Type B pancreatic cell (in vitro differentiated cells): ENCODE results near the gene AGXT. TPM values are rescaled to one million over a fixed set of nuclear protein-coding genes. Genes with fewer than 3 reads are reported as not detected.

Source experiments
- DNase-seq: peaks from one replicate; pipeline ENCODE4 v3.0.0; 2021; ENCODE audit warnings: mixed read lengths; ENCODE audit not compliant: unreplicated experiment; ENCODE audit errors: extremely low spot score
- H3K27ac Mint-ChIP-seq: 2 replicates; pipeline ENCODE4 v1.8.0; 2021; ENCODE audit warnings: mild to moderate bottlenecking, mixed read lengths
- H3K27me3 Mint-ChIP-seq: 2 replicates; pipeline ENCODE4 v1.8.0; 2021; ENCODE audit warnings: mixed read lengths
- H3K36me3 Mint-ChIP-seq: 2 replicates; pipeline ENCODE4 v1.8.0; 2021; ENCODE audit warnings: mixed read lengths
- H3K4me1 Mint-ChIP-seq: one replicate; pipeline ENCODE4 v1.8.0; 2021; ENCODE audit warnings: mixed read lengths; ENCODE audit not compliant: unreplicated experiment
- H3K4me3 Mint-ChIP-seq: 2 replicates; pipeline ENCODE4 v1.8.0; 2021; ENCODE audit warnings: mild to moderate bottlenecking, mixed read lengths
- H3K9me3 Mint-ChIP-seq: 2 replicates; pipeline ENCODE4 v1.8.0; 2021; ENCODE audit warnings: mixed read lengths
- total RNA-seq: library from RNA; stranded (reverse); gene quantifications from 2 replicates; pipeline ENCODE4 v1.2.1, GENCODE V29; 2021; ENCODE audit warnings: low replicate concordance
- TF ChIP-seq, protein P1 (sequence below): fragments of 200-600 bp; sonication (generic); conservative IDR thresholded peaks from 2 replicates; pipeline ENCODE4 v1.5.0; 2021; ENCODE audit warnings: antibody characterized with exemption, mild to moderate bottlenecking

Gene AGXT
- total RNA-seq, 1 donor from 2014 or later: 0.51 TPM

DNA sequence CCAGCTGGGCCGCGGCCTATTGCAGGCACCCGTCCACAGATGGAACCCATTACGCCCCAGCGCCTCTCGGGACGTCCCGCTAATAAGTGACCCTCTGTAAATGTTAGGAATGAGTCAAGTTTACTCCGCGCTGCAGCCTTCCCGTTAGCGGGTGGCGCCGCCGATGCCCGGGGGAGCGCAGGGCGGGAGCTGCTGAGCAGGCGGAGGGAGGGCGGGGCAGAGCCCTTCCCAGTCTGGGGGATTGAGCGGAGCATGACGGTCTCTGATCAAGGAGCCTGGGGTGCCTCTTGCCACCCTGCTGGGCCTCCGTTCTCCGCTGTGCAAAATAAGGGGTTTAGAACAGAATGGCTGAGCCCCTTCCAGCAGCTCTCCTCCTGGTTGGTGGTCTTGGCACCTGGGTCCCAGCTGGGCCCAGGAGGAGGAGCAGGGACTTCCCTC, 48.0 kb downstream of the AGXT start:
- no peaks in the 10 kb centered on the region for H3K36me3 Mint-ChIP-seq
- peaks cover 16% of the 10 kb centered on the region for H3K4me1 Mint-ChIP-seq
- no peak for DNase-seq
- TF ChIP-seq, protein P1, sequence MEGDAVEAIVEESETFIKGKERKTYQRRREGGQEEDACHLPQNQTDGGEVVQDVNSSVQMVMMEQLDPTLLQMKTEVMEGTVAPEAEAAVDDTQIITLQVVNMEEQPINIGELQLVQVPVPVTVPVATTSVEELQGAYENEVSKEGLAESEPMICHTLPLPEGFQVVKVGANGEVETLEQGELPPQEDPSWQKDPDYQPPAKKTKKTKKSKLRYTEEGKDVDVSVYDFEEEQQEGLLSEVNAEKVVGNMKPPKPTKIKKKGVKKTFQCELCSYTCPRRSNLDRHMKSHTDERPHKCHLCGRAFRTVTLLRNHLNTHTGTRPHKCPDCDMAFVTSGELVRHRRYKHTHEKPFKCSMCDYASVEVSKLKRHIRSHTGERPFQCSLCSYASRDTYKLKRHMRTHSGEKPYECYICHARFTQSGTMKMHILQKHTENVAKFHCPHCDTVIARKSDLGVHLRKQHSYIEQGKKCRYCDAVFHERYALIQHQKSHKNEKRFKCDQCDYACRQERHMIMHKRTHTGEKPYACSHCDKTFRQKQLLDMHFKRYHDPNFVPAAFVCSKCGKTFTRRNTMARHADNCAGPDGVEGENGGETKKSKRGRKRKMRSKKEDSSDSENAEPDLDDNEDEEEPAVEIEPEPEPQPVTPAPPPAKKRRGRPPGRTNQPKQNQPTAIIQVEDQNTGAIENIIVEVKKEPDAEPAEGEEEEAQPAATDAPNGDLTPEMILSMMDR: no peak
- peak overlapping the region; percentile 39 for H3K4me3 Mint-ChIP-seq
- no peaks in the 10 kb centered on the region for H3K9me3 Mint-ChIP-seq
- no peak overlapping the region for H3K27ac Mint-ChIP-seq
- peaks cover 3% of the 10 kb centered on the region for H3K27me3 Mint-ChIP-seq

DNA sequence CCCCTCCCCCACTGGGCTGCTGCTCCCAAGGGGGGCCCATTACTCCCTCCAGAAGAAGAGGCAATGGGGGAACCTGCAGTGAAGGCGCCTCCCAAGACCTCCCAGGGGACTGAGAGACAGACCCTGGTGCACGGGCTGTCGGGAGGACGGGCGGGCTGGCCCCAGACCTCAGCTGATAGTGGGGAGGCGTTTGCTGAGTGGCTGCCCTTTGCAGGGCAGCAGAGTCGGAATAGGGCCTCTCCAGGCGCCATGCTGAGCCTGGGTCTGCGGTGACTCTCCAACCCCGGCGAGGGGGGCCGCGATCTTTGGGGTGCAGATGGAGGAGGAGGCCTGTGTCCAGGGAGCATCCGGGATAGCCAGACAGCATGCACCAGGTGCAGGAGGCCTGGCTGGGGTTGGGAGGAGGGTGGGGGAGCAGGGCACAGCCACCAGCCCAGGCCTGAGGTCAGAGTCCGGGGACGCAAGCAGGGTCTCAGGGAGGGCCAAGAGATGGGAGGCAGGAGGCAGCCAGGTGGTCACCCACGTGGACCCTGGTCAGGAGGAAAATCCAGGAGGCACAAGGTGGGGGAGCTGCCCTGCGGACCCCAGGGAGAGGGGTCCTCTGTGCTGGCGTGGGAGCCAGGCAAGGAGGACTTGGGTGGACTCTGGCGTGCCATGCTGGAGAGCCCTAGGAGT, 48.5 kb downstream of the AGXT start:
- Mint-ChIP-seq H3K4me3 (no peak overlapping the region), H3K36me3 (no peaks in the 10 kb centered on the region), H3K9me3 (no peaks in the 10 kb centered on the region), H3K4me1 (peaks cover 11% of the 10 kb centered on the region), H3K27ac (no peak overlapping the region), H3K27me3 (peaks cover under 1% of the 10 kb centered on the region)
- peak; percentile 70 for DNase-seq
- TF ChIP-seq, protein P1: no peak

DNA sequence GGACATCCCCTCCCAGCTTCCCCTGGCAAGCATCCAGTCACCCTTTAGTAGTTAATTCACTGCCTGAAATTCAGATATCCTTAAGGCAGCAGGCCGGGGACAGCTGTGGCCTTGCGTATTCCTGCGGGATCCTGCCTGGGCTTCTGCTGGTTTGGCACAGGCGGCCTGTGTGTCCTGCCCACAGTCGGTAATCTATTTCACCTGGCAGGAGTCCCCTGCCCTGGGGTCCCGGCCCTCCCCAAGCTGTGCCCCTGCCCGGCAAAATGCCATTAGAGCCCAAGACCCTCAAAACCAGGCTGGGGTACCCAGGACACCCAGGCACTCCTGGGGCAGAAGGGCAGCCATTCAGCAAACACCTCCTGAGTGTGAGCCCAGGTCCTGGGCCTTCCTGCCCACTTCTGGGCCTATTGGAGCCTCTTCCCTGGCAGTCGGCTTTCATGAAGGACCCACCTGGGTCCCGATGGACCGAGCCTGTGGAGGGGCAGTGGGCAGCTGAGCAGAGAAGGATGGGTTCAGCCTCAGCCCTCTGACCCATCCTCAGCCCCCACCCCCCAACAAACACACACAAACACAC, 49.1 kb downstream of the AGXT start:
- no peak overlapping the region for H3K4me3 Mint-ChIP-seq
- TF ChIP-seq, protein P1: no peak
- no peak for DNase-seq
- H3K27ac Mint-ChIP-seq: no peak overlapping the region
- H3K9me3 Mint-ChIP-seq: no peaks in the 10 kb centered on the region
- peaks cover 5% of the 10 kb centered on the region for H3K4me1 Mint-ChIP-seq
- H3K36me3 Mint-ChIP-seq: no peaks in the 10 kb centered on the region
- no peaks in the 10 kb centered on the region for H3K27me3 Mint-ChIP-seq

DNA sequence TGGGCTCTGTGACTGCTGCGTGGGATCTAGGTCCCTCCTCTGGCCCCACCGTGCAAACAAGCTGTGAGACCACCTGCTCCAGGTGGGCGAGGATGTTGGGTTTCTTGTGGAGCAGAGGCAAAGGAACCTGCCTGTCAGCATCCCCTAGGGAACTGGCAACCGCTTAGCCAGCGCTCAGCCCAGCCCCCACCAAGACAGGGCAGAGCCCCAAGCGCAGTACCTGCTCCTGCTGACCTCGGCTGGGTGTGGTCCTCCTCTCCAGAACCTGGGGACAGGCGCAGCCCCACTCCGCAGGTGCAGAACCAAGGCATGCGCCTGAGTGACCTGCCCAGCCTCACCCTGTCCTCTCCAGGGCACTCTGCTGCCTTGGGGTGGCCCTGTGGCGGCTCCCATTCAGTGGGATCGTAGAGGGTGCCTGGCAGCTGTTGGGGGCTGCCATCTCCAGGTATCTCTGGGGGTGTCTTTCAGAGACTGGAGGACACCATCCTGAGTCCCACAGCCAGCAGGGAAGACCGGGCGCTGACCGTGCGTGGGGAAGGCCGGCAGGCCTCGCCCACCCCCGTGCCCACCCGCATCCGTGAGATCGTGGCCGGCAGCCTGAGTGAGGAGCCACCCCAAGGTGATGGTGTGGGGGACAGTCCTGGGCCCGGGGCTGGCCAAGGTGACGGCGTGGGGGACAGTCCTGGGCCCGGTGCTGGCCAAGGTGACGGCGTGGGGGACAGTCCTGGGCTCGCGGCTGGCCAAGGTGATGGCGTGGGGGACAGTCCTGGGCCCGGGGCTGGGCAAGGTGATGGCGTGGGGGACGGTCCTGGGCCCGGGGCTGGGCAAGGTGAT, 49.9 kb downstream of the AGXT start:
- TF ChIP-seq, protein P1: no peak
- Mint-ChIP-seq H3K4me3 (no peak overlapping the region), H3K36me3 (no peaks in the 10 kb centered on the region), H3K9me3 (no peaks in the 10 kb centered on the region), H3K27ac (no peak overlapping the region), H3K27me3 (no peaks in the 10 kb centered on the region), H3K4me1 (peaks cover 4% of the 10 kb centered on the region)
- DNase-seq: peak; percentile 67

DNA sequence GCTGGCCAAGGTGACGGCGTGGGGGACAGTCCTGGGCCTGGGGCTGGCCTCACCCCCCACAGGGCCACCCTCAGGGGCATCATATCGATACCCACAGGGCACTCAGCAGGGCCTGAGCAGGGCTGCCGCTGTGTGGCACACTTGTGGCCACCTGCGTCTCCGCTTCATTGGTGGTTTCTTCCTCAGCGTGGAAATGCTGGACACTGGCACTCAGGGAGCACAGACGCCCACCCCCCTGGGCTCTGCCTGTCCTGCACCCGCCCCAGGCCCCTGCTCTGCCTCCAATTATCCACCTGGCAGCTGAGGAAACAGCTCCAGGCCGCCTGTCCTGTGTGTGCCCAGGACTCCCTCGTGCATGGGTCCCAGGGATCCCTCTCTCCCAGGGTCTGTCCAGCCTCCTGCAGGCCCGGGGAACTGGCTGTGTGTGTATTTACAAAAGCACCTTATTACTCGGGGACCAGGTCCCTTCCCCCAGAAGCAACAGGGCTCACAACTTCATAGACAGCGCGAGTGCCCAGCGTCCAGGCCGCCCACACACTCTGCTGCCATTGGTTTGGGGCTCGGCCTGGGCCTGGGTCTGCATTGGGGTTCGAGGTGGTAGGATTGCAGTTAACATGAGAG, 50.6 kb downstream of the AGXT start:
- Mint-ChIP-seq H3K4me1 (peaks cover 4% of the 10 kb centered on the region), H3K27me3 (no peaks in the 10 kb centered on the region), H3K4me3 (no peak overlapping the region), H3K27ac (peak overlapping the region; percentile 58), H3K9me3 (no peaks in the 10 kb centered on the region), H3K36me3 (no peaks in the 10 kb centered on the region)
- no peak for DNase-seq
- TF ChIP-seq, protein P1: no peak
